Upper lobe of left lung (tissue), 6 donors: ENCODE data around the gene NCOA1. TPM values are rescaled to one million over a fixed set of nuclear protein-coding genes. Genes with fewer than 3 reads are reported as not detected.

Experiments used
- ATAC-seq, 2 donors: fragments of 200-7000 bp; cut with Tn5 transposase; one replicate each; pipeline ENCODE4 v1.9.1; 2022; ENCODE audit warnings: mild to moderate bottlenecking in 2 of 2, moderate library complexity in 2 of 2; ENCODE audit not compliant: low FRiP score in 2 of 2
- DNase-seq, 2 donors: peaks; one replicate each; pipeline ENCODE4 v3.0.0-alpha.2; 2019 to 2020
- H3K27ac ChIP-seq, 4 donors: fragments of 200-600 bp; sonication (generic); one replicate each; pipeline ENCODE4 v1.5.1; 2016 to 2019
- H3K27me3 ChIP-seq, 4 donors: fragments of 200-600 bp; sonication (generic); one replicate each; pipeline ENCODE4 v1.5.1; 2017 to 2019
- H3K36me3 ChIP-seq, 4 donors: fragments of 200-600 bp; sonication (generic); one replicate each; pipeline ENCODE4 v1.5.1; 2016 to 2019
- H3K4me1 ChIP-seq, 4 donors: fragments of 200-600 bp; sonication (generic); one replicate each; pipeline ENCODE4 v1.5.1; 2018 to 2019
- H3K4me3 ChIP-seq, 4 donors: fragments of 200-600 bp; sonication (generic); one replicate each; pipeline ENCODE4 v1.5.1; 2017 to 2019; ENCODE audit warnings: mild to moderate bottlenecking in 2 of 4, moderate library complexity in 1 of 4
- H3K9me3 ChIP-seq, 4 donors: fragments of 200-600 bp; sonication (generic); one replicate each; pipeline ENCODE4 v1.5.1; 2018 to 2019
- EP300 ChIP-seq, 4 donors: sonication (generic); formaldehyde crosslinking; IDR thresholded peaks; one replicate each; pipeline ENCODE4 v1.5.1; 2017; ENCODE audit warnings: antibody characterized with exemption in 4 of 4, control low read depth in 2 of 4
- POLR2A ChIP-seq, 4 donors: fragments of 450-650 bp; IDR thresholded peaks; one replicate each; pipeline ENCODE4 v1.5.1; 2016 to 2017; ENCODE audit warnings: antibody characterized with exemption in 4 of 4, mild to moderate bottlenecking in 2 of 4
- POLR2AphosphoS5 ChIP-seq, 2 donors: sonication (generic); formaldehyde crosslinking; IDR thresholded peaks; one replicate each; pipeline ENCODE4 v1.5.1; 2017; ENCODE audit warnings: antibody characterized with exemption in 2 of 2
- WGBS, 2 donors: methylation state at CpG; one replicate each; pipeline ENCODE4 v1.1.5; 2017 to 2018; 5-methylcytosine and 5-hydroxymethylcytosine counted together
- total RNA-seq, 6 donors: library from RNA; depleted of rRNA in 4 of 6; stranded (reverse); fragments of >200 nt in 4 of 6; gene quantifications; one replicate each; pipeline versions ENCODE4 v1.1.0 to v1.2.1, GENCODE V29; 2016 to 2021
- TF ChIP-seq, protein P1 (sequence below), 6 experiments: fragments of 450-650 bp in 4 of 6; fragments of 200-600 bp in 2 of 6; sonication (generic) in 2 of 6; IDR thresholded peaks; one replicate each; pipeline ENCODE4 v1.5.1; 2016 to 2019; ENCODE audit warnings: antibody characterized with exemption in 6 of 6
- donor health status: DM: no; HTN: no; CAD: no; lungs with moderate emphysema.
- donor health status: DM: no; HTN: yes; CAD: no; lungs with severe emphysema.

The NCOA1 gene
- total RNA-seq, 6 donors from 2014 or later: 38.3 to 68.1 (median 42.5) TPM

- peaks cover 17 to 38% (median 31%) of the 10 kb centered on the region in 4 donors for H3K4me1 ChIP-seq
- no peaks in the 10 kb centered on the region for H3K27me3 ChIP-seq
- H3K36me3 ChIP-seq: no peaks in the 10 kb centered on the region
- TF ChIP-seq POLR2A (IDR thresholded peaks at IDR 0.05) (no peak), EP300 (IDR thresholded peaks at IDR 0.05) (no peak), POLR2AphosphoS5 (IDR thresholded peaks at IDR 0.05) (no peak)
- TF ChIP-seq, protein P1, sequence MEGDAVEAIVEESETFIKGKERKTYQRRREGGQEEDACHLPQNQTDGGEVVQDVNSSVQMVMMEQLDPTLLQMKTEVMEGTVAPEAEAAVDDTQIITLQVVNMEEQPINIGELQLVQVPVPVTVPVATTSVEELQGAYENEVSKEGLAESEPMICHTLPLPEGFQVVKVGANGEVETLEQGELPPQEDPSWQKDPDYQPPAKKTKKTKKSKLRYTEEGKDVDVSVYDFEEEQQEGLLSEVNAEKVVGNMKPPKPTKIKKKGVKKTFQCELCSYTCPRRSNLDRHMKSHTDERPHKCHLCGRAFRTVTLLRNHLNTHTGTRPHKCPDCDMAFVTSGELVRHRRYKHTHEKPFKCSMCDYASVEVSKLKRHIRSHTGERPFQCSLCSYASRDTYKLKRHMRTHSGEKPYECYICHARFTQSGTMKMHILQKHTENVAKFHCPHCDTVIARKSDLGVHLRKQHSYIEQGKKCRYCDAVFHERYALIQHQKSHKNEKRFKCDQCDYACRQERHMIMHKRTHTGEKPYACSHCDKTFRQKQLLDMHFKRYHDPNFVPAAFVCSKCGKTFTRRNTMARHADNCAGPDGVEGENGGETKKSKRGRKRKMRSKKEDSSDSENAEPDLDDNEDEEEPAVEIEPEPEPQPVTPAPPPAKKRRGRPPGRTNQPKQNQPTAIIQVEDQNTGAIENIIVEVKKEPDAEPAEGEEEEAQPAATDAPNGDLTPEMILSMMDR (IDR thresholded peaks at IDR 0.05): no peak
- ATAC-seq (no peak), DNase-seq (no peak)
- WGBS, 2 donors: 57 to 85% methylated on average over 1 of the region's 1 CpG
- no peak overlapping the region for H3K27ac ChIP-seq
- no peak overlapping the region for H3K4me3 ChIP-seq
- H3K9me3 ChIP-seq: no peaks in the 10 kb centered on the region
Measured at GRCh38 chr2:24508878-24509277, 17.8 kb downstream of the NCOA1 start.

GRCh38 chr2:24509425-24509824 lies 18.4 kb downstream of the NCOA1 start:
- Histone ChIP-seq H3K36me3 (no peaks in the 10 kb centered on the region), H3K27me3 (no peaks in the 10 kb centered on the region), H3K9me3 (no peaks in the 10 kb centered on the region), H3K4me3 (no peak overlapping the region), H3K4me1 (peaks cover 17 to 38% (median 31%) of the 10 kb centered on the region in 4 donors), H3K27ac (no peak overlapping the region)
- TF ChIP-seq POLR2AphosphoS5 (IDR thresholded peaks at IDR 0.05): no peak
- TF ChIP-seq POLR2A (IDR thresholded peaks at IDR 0.05): no peak
- no peak for TF ChIP-seq EP300 (IDR thresholded peaks at IDR 0.05)
- TF ChIP-seq, protein P1 (IDR thresholded peaks at IDR 0.05): no peak
- DNase-seq (no peak), ATAC-seq (no peak)
- 94 to 98% methylated on average over 1 of the region's 1 CpG for WGBS, 2 donors

GRCh38 chr2:24509840-24510239 lies 18.8 kb downstream of the NCOA1 start:
- no peak overlapping the region for H3K27ac ChIP-seq
- DNase-seq (no peak), ATAC-seq (no peak)
- H3K36me3 ChIP-seq: no peaks in the 10 kb centered on the region
- no peaks in the 10 kb centered on the region for H3K9me3 ChIP-seq
- TF ChIP-seq EP300 (IDR thresholded peaks at IDR 0.05): no peak
- TF ChIP-seq, protein P1 (IDR thresholded peaks at IDR 0.05): no peak
- TF ChIP-seq POLR2AphosphoS5 (IDR thresholded peaks at IDR 0.05): no peak
- no peak for TF ChIP-seq POLR2A (IDR thresholded peaks at IDR 0.05)
- no peaks in the 10 kb centered on the region for H3K27me3 ChIP-seq
- H3K4me1 ChIP-seq: peaks cover 17 to 38% (median 31%) of the 10 kb centered on the region in 4 donors
- 90 to 97% methylated on average over 3 of the region's 3 CpGs for WGBS, 2 donors
- H3K4me3 ChIP-seq: no peak overlapping the region

DNA sequence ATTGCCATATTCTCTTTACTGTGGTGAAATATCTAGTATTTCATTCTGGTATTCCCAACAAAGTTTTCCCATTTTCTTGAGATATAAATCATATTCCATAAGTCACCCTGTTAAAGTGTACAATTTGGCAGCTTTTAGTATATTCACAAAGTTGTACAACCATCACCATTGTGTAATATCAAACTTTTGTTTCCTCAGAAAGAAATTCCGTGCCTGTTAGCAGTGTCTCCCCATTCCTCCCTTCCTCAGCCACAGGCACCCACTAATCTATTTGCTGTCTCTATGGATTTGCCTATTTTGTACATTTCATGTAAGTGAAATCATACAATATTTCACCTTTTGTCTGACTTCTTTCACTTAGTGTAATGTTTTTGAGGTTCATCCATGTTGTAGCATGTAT lies 19.7 kb downstream of the NCOA1 start:
- ATAC-seq (no peak), DNase-seq (no peak)
- Histone ChIP-seq H3K36me3 (no peaks in the 10 kb centered on the region), H3K4me3 (no peak overlapping the region), H3K27ac (no peak overlapping the region), H3K27me3 (no peaks in the 10 kb centered on the region), H3K4me1 (peaks cover 23 to 35% (median 31%) of the 10 kb centered on the region in 4 donors), H3K9me3 (no peaks in the 10 kb centered on the region)
- TF ChIP-seq, protein P1 (IDR thresholded peaks at IDR 0.05): no peak
- WGBS, 2 donors: 75 to 80% methylated on average over 1 of the region's 1 CpG

DNA sequence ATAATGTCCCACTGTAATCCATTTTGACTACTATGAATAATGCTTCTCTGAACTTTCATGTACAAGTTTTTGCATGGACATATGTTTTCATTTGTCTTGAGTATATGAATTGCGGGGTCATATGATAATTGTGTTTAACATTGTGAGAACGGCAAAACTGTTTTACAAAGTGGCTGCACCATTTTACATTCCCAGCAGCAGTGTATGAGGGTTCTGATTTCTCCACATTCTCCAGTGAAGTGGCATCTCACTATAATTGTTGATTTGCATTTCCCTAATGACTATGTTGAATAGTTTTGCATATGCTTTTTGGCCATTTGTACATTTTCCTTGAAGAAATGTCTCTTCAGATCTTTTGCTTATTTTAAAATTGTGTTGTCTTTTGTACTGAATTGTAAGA lies 20.1 kb downstream of the NCOA1 start:
- no peak for ATAC-seq
- whole genome bisulfite sequencing, 2 donors: 83 to 96% methylated on average over 2 of the region's 2 CpGs
- no peak overlapping the region for H3K4me3 ChIP-seq
- DNase-seq: no peak
- no peaks in the 10 kb centered on the region for H3K27me3 ChIP-seq
- no peaks in the 10 kb centered on the region for H3K9me3 ChIP-seq
- no peaks in the 10 kb centered on the region for H3K36me3 ChIP-seq
- H3K4me1 ChIP-seq: peaks cover 23 to 31% (median 31%) of the 10 kb centered on the region in 4 donors
- H3K27ac ChIP-seq: no peak overlapping the region
- TF ChIP-seq EP300 (IDR thresholded peaks at IDR 0.05) (no peak), POLR2AphosphoS5 (IDR thresholded peaks at IDR 0.05) (no peak), POLR2A (IDR thresholded peaks at IDR 0.05) (no peak)
- TF ChIP-seq, protein P1 (IDR thresholded peaks at IDR 0.05): no peak
